ENCODE measurements around the gene DICER1.

GRCh38 chr14:95174184-95174792, 17.0 kb upstream of the DICER1 start:
- TF ChIP-seq CTCF (IDR thresholded peaks at IDR 0.05; ENCODE audit: low read length) (no peak), EZH2 (optimal IDR thresholded peaks at IDR 0.05; ENCODE audit: low read depth, low read length) (no peak), EZH2phosphoT487 (IDR thresholded peaks at IDR 0.05; ENCODE audit: low read length) (no peak)

Measured in MM.1S (cell line).